HG03575 (cell line): ENCODE measurements around the gene SEZ6L2.
"Not testable (repeated sequence)": the region's sequence is repeated elsewhere in the genome, so short reads cannot be mapped to it uniquely, and the experiment has no call there.

Source experiments
- ATAC-seq: cut with Tn5 transposase; IDR thresholded peaks from one replicate; pipeline ENCODE4 v1.9.1; 2021; ENCODE audit not compliant: unreplicated experiment, insufficient number of reproducible peaks, low FRiP score; ENCODE audit errors: extremely low read depth

SEZ6L2 gene

DNA sequence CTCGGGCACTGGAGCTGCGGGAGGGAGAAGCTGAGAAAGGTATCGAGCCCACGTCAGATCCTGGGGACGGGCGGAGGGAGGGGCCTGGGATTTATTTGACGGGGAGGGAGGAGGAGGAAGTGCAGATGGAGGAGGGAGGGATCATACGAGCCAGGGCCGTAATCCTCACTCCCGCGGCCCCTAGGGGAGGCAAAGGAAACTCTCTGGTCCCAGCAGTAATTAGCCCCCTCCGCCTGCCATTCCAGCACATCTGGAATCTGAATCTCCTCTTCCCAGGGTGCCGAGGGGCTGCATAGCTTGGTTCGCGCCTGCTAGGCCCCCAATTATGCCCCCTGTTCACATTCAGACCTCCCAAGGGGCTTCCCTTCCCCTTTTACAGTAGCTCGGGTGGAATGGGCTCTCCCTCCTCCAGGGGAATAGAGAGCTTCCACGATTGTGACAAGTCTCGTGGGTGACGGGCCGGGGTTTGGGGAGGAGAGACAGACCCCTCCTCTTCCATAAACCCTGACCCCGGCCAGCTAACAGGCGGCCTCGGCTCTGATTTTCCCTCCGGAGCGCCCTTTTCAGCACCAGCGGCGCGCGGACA is at the start of gene SEZ6L2:
Gene SEZ6L2, minus strand, starts transcription at position 35 of the 586 bp plus-strand sequence. CDS start 531 bp downstream, outside the sequence.
- no peak for ATAC-seq

- ATAC-seq = no peak
These were observed 48.5 kb upstream of the SEZ6L2 start for GRCh38 chr16:29947897-29948296.

DNA sequence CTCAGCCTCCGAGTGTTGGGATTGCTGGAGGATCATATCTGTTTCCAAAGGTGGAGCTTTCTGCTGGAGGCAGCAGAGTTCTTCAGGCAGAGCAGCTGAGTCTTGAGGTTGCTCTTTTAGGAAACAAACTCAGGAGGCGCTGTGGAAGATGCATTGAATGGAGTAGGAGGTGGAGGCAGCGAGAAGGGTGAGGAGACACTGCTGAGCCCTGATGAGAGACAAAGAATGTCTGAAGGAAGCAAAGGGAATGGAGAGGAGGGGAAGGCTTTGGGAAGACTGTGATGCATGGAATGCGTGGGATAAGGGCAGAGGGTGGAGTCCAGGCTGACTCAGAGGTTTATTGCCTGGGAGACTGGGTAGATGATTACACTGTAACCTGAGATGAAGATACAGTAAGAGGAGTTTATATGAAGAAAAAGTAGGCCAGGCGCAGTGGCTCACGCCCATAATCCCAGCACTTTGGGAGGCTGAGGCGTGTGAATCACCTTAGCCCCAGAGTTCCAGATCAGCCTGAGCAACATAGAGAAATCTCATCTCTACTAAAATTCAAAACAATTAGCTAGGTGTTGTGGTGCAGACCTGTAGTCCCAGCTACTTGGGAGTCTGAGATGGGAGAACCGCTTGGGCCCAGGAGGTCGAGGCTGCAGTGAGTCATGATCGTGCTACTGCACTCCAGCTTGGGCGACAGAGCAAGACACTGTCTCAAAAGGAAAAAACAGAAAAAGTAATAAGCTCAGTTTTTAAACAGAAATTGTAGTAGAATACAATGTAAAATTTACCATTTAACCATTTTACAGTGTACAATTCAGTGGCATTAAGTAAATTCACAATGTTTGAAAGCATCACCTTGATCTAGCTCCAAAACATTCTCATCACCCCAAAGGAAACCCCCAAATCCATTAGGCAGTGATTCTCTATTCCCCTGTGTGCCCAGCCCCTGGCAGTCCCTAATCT is 44.8 kb upstream of the SEZ6L2 start:
- no peak for ATAC-seq

- ATAC-seq = no peak
These were observed 41.3 kb upstream of the SEZ6L2 start for GRCh38 chr16:29940656-29941055.

DNA sequence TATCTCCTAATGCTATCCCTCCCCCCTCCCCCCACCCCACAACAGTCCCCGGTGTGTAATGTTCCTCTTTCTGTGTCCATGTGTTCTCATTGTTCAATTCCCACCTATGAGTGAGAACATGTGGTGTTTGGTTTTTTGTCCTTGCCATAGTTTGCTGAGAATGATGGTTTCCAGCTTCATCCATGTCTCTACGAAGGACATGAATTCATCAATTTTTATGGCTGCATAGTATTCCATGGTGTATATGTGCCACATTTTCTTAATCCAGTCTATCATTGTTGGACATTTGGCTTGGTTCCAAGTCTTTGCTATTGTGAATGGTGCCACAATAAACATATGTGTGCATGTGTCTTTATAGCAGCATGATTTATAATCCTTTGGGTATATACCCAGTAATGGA is 32.4 kb upstream of the SEZ6L2 start:
- not testable (repeated sequence) for ATAC-seq

DNA sequence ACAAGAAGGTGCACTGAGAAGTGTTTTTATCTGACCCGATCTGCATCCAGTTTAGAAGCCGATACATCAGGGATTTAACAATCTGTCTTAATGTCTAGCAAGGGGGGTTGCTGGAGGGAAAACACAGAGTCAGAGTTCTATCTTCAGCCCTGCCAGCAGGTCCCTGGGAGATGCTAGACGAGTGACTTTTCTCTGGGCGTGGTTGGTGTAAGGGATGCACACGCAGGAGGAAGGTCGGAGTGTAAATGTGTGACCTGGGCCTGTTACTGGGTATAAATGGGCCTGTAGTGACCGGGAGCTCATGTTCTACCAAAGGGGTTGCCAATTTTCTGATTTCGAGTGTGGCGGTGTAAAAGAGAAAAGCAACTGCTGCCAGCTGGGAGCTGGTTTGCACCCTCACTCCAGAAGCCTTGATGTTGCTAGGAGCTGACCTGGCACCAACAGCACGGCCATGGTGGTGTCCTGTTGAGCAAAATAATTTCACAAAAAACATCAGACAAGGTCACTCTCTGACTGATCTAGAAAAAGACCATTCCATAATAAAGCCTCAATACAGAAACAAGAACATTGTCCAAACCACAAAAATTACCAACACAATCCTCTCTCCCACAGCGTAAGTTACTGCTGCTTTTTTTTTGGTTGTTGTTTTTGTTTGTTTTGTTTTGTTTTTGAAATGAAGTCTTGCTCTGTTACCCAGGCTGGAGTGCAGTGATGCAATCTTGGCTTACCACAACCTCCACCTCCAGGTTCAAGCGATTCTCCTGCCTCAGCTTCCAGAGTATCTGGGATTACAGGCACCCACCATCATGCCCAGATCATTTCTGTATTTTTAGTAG is 27.9 kb upstream of the SEZ6L2 start:
- ATAC-seq = no peak

GRCh38 chr16:29926711-29927052 is 27.3 kb upstream of the SEZ6L2 start:
- ATAC-seq = no peak

- ATAC-seq = no peak
These were observed 26.7 kb upstream of the SEZ6L2 start, which contains the start of gene KCTD13 for GRCh38 chr16:29925781-29926710. TSS of gene KCTD13 (minus strand) at chr16:29926226. CDS start at chr16:29926033, 193 bp downstream.

GRCh38 chr16:29925105-29925756 is 25.9 kb upstream of the SEZ6L2 start:
- no peak for ATAC-seq

GRCh38 chr16:29922986-29923501 is 23.7 kb upstream of the SEZ6L2 start:
- no peak for ATAC-seq

GRCh38 chr16:29922326-29922725 is 23.0 kb upstream of the SEZ6L2 start:
- no peak for ATAC-seq

- no peak for ATAC-seq
These were observed 21.7 kb upstream of the SEZ6L2 start for GRCh38 chr16:29921034-29921385.

GRCh38 chr16:29920288-29921033 is 21.1 kb upstream of the SEZ6L2 start:
- no peak for ATAC-seq

DNA sequence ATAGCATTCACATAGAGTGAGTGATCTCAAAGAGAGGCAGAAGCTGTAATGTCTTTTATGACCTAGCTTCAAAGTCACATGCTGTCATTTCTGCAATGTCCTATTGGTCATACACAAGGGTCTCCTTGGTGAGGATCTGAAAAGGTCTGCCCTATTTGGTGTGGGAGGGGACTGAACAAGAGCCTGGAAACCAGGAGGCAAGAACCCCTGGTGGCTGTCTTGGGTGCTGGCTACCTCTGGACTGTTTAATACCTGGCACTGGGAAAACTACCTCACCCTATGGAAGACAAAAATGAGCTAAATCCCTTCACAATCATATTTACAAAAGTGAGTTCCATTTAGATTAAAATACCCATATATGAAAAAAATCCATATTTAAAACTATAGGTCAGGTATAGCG is 17.6 kb upstream of the SEZ6L2 start:
- ATAC-seq = no peak

- no peak for ATAC-seq
These were observed 16.4 kb upstream of the SEZ6L2 start for GRCh38 chr16:29915590-29916247.

DNA sequence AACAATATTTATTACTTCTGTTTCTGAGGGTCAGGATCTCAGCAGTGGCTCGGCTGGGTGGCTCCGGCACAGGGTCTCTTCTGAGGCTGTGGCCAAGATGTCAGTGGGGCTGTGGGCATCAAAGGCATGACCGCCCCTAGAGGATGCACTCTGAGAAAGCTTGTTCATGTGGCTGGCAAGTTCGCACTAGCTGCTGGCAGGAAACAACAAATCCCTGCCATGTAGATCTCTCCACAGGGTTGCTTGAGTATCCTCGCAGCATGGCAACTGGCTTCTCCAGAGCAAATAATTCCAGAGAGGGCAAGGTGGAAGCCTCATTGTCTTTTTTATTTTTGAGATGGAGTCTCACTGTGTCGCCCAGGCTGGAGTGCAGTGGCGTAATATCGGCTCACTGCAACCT is 14.2 kb upstream of the SEZ6L2 start:
- ATAC-seq = no peak

GRCh38 chr16:29912087-29912486 is 12.7 kb upstream of the SEZ6L2 start:
- no peak for ATAC-seq
